ENCODE measurements around the gene NR3C1.

DNA sequence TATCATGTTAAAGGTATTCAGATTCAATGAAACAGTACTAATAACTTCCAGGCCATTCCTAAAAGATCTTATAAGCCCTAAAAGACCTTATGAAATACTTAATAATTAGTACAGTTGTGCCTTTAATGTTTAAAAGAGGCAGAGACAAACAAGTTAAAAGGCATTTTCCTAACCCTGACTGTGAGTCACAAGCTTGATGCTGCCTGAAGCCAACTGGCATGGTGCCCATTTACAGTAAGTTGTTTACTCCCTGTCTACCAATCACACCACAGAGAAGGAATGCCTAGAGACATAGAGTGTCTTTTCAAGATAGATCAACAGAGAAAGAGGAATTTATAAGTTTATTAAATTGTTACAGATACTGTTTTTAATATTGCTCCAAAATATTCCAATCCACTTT is 47.8 kb downstream of the NR3C1 start:
- TF ChIP-seq, protein P1, sequence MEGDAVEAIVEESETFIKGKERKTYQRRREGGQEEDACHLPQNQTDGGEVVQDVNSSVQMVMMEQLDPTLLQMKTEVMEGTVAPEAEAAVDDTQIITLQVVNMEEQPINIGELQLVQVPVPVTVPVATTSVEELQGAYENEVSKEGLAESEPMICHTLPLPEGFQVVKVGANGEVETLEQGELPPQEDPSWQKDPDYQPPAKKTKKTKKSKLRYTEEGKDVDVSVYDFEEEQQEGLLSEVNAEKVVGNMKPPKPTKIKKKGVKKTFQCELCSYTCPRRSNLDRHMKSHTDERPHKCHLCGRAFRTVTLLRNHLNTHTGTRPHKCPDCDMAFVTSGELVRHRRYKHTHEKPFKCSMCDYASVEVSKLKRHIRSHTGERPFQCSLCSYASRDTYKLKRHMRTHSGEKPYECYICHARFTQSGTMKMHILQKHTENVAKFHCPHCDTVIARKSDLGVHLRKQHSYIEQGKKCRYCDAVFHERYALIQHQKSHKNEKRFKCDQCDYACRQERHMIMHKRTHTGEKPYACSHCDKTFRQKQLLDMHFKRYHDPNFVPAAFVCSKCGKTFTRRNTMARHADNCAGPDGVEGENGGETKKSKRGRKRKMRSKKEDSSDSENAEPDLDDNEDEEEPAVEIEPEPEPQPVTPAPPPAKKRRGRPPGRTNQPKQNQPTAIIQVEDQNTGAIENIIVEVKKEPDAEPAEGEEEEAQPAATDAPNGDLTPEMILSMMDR (IDR thresholded peaks at IDR 0.05), result no peak
- no peak for TF ChIP-seq EP300 (IDR thresholded peaks at IDR 0.05)

Data from sigmoid colon (tissue), 4 donors.